Breast epithelium (tissue), 4 donors: ENCODE results near the gene PLAU. TPM values are rescaled to one million over a fixed set of nuclear protein-coding genes. Genes with fewer than 3 reads are reported as not detected.
A peak's percentile ranks its signal among the peaks of the same experiment; 100 is the strongest.

ENCODE experiments used
- DNase-seq, 2 donors: peaks; one replicate each; pipeline ENCODE4 v3.0.0-alpha.2; 2019; ENCODE audit warnings: low spot score in 2 of 2
- H3K27ac ChIP-seq, 2 donors: fragments of 200-600 bp; sonication (generic) in 1 of 2; one replicate each; pipeline ENCODE4 v1.5.1; 2016 to 2019; ENCODE audit warnings: mild to moderate bottlenecking in 1 of 2
- H3K27me3 ChIP-seq, 2 donors: fragments of 200-600 bp; sonication (generic) in 1 of 2; one replicate each; pipeline versions ENCODE4 v1.5.1 to v1.6.0; 2017 to 2019; ENCODE audit warnings: control low read depth in 1 of 2, mild to moderate bottlenecking in 1 of 2
- H3K36me3 ChIP-seq: fragments of 200-600 bp; one replicate; pipeline ENCODE4 v1.5.1; 2019
- H3K4me1 ChIP-seq, 2 donors: fragments of 200-600 bp; sonication (generic); one replicate each; pipeline ENCODE4 v1.5.1; 2016 to 2019; ENCODE audit warnings: control low read depth in 1 of 2
- H3K4me3 ChIP-seq, 3 donors: fragments of 200-600 bp; sonication (generic); 1 replicate in 2 of 3; 2 replicates in 1 of 3; pipeline ENCODE4 v1.5.1; 2016 to 2019; ENCODE audit warnings: mild to moderate bottlenecking in 3 of 3, moderate library complexity in 2 of 3
- H3K9me3 ChIP-seq, 2 donors: fragments of 200-600 bp; sonication (generic) in 1 of 2; one replicate each; pipeline ENCODE4 v1.5.1; 2016 to 2019; ENCODE audit warnings: control low read depth in 1 of 2
- CTCF ChIP-seq, 3 donors: fragments of 450-650 bp; IDR thresholded peaks; one replicate each; pipeline ENCODE4 v1.5.1; 2016 to 2017; ENCODE audit warnings: antibody characterized with exemption in 3 of 3, mild to moderate bottlenecking in 3 of 3, moderate library complexity in 3 of 3
- POLR2A ChIP-seq: fragments of 450-650 bp; IDR thresholded peaks from one replicate; pipeline ENCODE4 v1.6.1; 2016; ENCODE audit warnings: antibody characterized with exemption, mild to moderate bottlenecking, moderate library complexity
- POLR2AphosphoS5 ChIP-seq, 3 donors: sonication (generic); formaldehyde crosslinking; IDR thresholded peaks; one replicate each; pipeline ENCODE4 v1.6.1; 2017; ENCODE audit warnings: antibody characterized with exemption in 3 of 3
- intact Hi-C: fragments of 100-400 bp; cut with DNase I; formaldehyde crosslinking; loops from one replicate; pipeline ENCODE4 v1.15.1; 2023; ENCODE audit warnings: low total_unique reads
- total RNA-seq, 3 donors: library from RNA; depleted of rRNA; stranded (reverse); fragments of >200 nt; gene quantifications; one replicate each; pipeline ENCODE4 v1.1.0, GENCODE V29; 2016

The PLAU gene
- total RNA-seq, 3 donors from 2014 or later, result 4.2 to 11.0 (median 5.2) TPM

GRCh38 chr10:73897693-73898092 is 13.2 kb upstream of the PLAU start:
- DNase-seq, result no peak
- TF ChIP-seq POLR2AphosphoS5 (IDR thresholded peaks at IDR 0.05) (no peak), POLR2A (no peak), CTCF (IDR thresholded peaks at IDR 0.05) (no peak)
- intact Hi-C loops, result no loop called here

GRCh38 chr10:73898730-73899410 is 12.1 kb upstream of the PLAU start:
- Histone ChIP-seq H3K9me3 (no peaks in the 10 kb centered on the region), H3K36me3 (no peaks in the 10 kb centered on the region), H3K4me1 (no peaks in the 10 kb centered on the region), H3K4me3 (no peak overlapping the region), H3K27ac (peak overlapping the region in 1 of 2 donors; percentile 6), H3K27me3 (no peaks in the 10 kb centered on the region)
- intact Hi-C loops, result no loop called here
- no peak for TF ChIP-seq CTCF (IDR thresholded peaks at IDR 0.05)
- no peak for TF ChIP-seq POLR2AphosphoS5 (IDR thresholded peaks at IDR 0.05)
- TF ChIP-seq POLR2A, result no peak
- DNase-seq, result no peak

More at GRCh38 chr10:73897693-73898092, 13.2 kb upstream of the PLAU start:
- Histone ChIP-seq H3K27ac (no peak overlapping the region), H3K27me3 (no peaks in the 10 kb centered on the region), H3K36me3 (no peaks in the 10 kb centered on the region), H3K4me3 (no peak overlapping the region), H3K9me3 (no peaks in the 10 kb centered on the region), H3K4me1 (no peaks in the 10 kb centered on the region)

- H3K4me1 ChIP-seq, result no peaks in the 10 kb centered on the region
- no peaks in the 10 kb centered on the region for H3K9me3 ChIP-seq
- H3K27me3 ChIP-seq, result no peaks in the 10 kb centered on the region
- intact Hi-C loops, result no loop called here
- DNase-seq, result no peak
- TF ChIP-seq POLR2A, result no peak
- TF ChIP-seq CTCF (IDR thresholded peaks at IDR 0.05), result no peak
- no peaks in the 10 kb centered on the region for H3K36me3 ChIP-seq
- no peak overlapping the region for H3K4me3 ChIP-seq
- H3K27ac ChIP-seq, result peak overlapping the region in 1 of 2 donors; percentile 6
Observed at GRCh38 chr10:73899423-73899822, 11.5 kb upstream of the PLAU start.

GRCh38 chr10:73900064-73900463 is 10.9 kb upstream of the PLAU start:
- no peak overlapping the region for H3K4me3 ChIP-seq
- no peaks in the 10 kb centered on the region for H3K4me1 ChIP-seq
- no peak for DNase-seq
- intact Hi-C loops, result no loop called here
- H3K9me3 ChIP-seq, result no peaks in the 10 kb centered on the region
- H3K27ac ChIP-seq, result no peak overlapping the region
- H3K27me3 ChIP-seq, result no peaks in the 10 kb centered on the region
- no peaks in the 10 kb centered on the region for H3K36me3 ChIP-seq
- TF ChIP-seq CTCF (IDR thresholded peaks at IDR 0.05), result no peak
- no peak for TF ChIP-seq POLR2AphosphoS5 (IDR thresholded peaks at IDR 0.05)
- TF ChIP-seq POLR2A, result no peak

GRCh38 chr10:73901261-73901660 is 9.7 kb upstream of the PLAU start:
- Histone ChIP-seq H3K36me3 (no peaks in the 10 kb centered on the region), H3K4me3 (no peak overlapping the region), H3K27ac (no peak overlapping the region), H3K9me3 (no peaks in the 10 kb centered on the region), H3K4me1 (no peaks in the 10 kb centered on the region), H3K27me3 (no peaks in the 10 kb centered on the region)
- intact Hi-C loops, result no loop called here
- DNase-seq, result no peak
- no peak for TF ChIP-seq CTCF (IDR thresholded peaks at IDR 0.05)
- no peak for TF ChIP-seq POLR2AphosphoS5 (IDR thresholded peaks at IDR 0.05)
- TF ChIP-seq POLR2A, result no peak
